Measurements from ENCODE around the gene TMEM18.
A peak's percentile ranks its signal among the peaks of the same experiment; 100 is the strongest.
"Not testable (repeated sequence)": the region's sequence is repeated elsewhere in the genome, so short reads cannot be mapped to it uniquely, and the experiment has no call there.

Gene TMEM18

DNA sequence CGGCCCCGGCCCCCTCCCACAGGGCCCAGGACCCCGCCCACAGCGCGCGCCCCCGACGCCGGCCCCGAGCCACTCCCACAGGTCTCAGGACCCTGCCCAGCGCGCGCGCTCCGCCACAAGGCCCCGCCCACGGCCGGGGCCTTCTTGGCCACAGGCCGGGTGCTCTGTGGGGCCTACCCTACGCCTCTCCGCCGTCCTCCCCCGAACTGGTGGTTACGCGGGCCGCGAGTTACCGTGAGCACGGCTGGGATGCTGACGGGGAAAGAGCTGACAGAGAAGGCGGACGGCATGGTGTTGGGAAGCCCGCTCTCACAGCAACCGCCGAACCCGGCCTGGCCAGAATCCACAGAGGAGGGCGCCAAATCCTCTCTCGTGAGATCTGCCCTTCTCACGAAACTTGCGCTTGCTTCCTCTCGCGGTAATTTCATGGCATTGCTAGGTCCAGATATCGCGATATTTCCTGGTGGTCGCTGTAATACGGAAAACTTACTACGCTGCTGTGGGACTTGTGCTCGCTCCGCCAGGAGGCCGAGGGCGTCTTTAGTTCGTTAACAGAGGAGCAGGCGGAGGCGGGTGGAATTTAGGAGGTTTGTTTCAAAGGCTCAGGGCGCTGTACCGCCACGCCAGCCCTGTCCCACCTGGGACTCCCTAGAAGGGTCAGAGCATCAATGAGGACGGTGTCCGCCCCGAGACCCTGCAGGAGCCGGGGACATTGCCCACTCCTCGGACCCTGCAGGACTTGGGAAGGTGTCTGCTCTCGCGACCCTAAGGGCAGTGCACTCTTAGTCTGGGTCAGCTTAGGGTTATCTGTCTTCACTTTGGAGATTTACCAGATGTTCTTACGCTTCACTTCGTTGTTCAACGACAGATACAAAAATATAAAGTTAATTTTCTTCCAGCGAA, at the start of gene TMEM18:
TMEM18 (minus strand) TSS at position 351 of the 903 bp plus-strand sequence; CDS start at position 290, 61 bp downstream.
- peak; percentile 99 for DNase-seq

DNA sequence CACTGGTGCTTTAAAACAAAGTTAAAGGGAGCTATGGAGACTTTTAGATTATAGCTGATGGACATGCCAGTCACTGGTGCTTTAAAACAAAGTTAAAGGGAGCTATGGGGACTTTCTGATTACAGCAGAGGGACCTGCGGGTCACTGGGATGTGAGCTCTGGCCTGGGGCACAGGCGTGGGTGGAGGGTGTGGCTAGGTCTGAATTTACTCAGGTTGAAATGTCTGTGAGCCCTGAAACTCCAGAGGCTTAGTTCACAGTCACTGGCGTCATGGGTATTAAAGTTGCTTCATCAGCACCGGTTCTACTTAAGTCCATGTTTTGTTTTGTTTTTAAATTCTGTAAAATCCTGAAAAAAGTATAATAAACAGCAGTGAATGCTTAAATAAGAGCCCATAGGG, 49.0 kb upstream of the TMEM18 start:
- DNase-seq, result no peak

DNA sequence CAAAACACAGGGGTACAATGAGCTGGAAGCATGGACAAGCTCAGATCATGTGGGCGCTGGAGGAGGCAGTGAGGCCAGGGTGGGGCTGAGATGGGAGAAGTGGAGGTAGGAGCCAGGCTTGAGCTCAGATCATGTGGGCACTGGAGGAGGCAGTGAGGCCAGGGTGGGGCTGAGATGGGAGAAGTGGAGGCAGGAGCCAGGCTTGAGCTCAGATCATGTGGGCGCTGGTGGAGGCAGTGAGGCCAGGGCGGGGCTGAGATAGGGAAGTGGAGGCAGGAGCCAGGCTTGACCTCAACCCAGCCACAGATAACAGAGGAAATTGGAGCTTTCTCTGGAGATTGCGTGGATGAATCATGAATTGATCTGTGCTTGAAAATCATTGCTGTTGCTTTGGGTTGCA, 48.3 kb upstream of the TMEM18 start:
- no peak for DNase-seq

DNA sequence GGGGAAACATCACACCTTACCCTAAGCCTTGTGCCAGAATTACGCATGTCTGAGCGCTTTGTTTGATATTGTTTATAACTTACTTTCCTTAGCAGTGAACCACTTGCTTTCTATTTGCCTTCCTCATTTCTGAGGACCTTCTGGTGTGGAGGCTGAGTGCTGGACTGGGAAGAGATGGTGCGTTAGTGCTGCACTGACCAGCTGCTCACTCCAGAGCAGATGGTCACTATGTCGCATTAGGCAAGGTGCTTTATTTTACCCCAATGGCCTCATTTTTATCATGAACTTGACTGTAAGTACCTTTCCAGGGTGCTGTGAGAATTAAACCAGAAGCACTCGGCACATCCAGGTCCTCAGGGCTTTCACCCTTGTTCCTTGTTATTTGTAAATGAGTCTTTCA, 46.6 kb upstream of the TMEM18 start:
- no peak for DNase-seq

DNA sequence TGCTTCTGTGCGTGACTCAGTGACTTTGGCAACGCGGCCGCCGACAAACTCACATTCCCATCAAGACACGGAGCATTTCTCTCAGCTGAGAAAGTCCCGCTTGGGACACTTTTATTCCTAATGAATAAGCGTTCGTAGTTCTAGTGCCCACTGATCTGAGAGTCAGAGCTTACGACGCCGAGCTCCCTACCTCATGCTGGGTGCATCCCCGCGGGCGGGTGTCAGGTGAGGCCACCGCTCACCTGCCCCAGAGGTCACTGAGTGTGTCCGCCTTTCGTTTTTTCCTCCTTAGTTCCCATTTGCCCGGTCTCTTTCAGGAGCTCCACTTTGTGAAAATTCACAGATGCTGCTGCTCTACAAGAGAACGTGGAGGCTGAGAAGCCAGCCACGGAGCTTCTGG, 43.6 kb upstream of the TMEM18 start:
- no peak for DNase-seq

DNA sequence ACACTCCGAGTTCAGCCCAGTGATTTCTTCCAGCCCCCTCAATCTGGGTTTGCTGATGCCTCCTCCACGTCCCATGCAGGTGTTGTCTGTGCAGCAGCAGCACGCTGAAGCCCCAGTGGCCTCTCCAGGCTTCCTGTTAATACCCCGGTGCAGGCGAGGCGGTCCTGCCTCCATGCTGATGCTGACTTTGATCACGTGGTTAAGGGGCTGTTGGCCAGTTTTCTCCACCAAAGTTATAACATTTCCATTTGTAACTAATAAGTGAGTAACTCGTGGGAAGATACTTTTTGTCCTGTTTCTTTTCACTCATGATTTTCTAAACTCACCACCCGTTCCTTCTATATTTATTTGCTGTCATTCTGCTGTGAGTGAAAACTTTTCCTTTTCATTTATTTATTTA, 42.5 kb upstream of the TMEM18 start:
- DNase-seq, result no peak

DNA sequence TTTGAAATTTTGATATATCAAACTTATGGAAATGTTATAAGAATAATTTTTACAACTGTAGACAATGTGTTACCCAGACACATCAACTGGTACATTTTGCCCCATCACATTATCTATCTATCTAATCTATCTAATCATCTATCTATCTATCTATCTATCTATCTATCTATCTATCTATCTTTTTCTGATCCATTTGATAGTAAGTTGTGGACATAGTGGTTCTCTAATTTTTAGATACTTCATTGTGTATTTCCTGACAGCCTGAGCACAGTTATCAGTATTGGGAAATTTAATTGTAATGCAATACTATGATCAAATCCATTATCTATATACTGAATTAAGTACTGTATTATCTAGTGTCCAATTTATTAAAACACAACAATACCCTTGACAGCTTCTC, 42.0 kb upstream of the TMEM18 start:
- no peak for DNase-seq

DNA sequence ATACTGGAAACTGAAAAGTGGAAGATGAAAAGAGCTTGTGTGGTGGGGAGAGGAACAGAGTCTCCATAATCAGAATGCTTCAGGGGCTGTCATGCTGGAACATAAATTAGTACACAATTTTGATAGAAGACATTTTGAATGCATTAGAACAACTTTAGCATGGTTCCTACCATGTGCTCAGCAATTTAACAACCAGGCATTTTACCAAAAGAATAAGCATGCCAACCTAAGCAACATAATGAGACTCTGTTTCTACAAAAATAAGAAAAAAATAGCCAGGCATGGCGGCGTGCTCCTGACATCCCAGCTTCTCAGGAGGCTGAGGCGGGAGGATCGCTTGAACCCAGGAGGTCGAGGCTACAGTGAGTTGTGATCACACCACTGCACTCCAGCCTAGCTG, 40.5 kb upstream of the TMEM18 start:
- DNase-seq, result no peak

DNA sequence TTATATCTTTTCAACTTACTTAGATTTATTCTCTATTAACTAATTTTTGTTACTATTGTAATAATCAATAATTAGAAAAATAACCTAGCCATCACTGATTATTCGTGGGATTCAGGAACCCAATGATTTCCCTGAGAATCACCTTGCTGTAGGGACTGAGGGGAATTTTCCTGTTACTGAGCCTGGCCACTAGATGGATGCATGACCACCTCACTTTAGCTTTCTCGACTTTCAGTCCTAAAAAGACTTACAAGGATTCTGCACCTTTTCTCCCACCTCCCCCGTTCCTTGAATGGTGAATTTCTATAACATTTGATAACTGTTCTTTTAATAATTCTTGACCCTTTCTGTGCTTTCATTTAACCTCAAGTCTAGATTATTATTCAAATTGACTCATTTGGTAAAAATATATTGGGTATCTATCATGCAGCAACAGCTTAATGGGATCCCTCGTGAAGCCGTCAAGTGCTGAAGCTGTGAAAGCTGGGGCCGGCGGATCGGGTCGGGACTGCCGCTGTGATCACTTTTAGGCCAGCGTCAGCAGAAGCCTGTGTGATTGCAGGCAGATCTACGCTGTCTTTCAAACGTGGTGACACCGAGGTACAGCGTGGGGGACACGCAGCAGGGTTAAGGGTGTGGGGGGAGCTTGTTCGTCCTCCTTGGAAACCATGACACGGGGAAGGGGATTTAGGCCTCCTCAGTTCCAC, 38.8 kb upstream of the TMEM18 start:
- DNase-seq, result no peak

DNA sequence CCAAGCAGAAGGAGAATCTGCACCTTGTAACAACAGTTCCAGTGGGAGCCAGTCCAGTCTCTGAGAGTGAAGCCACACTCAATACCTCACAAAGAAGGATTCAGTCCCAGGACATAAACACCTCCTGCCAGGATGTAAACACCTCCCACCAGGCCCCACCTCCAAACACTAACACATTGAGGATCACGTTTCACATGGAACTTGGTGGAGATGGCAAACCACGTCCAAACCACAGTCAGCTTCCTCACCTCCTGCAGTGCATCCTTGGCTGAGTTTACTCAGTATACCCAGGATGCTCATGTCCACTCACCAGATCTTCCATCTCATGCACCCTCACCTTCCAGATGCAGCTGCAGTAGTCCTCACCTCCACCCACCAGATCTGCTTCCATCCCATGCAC, 37.8 kb upstream of the TMEM18 start:
- no peak for DNase-seq

DNA sequence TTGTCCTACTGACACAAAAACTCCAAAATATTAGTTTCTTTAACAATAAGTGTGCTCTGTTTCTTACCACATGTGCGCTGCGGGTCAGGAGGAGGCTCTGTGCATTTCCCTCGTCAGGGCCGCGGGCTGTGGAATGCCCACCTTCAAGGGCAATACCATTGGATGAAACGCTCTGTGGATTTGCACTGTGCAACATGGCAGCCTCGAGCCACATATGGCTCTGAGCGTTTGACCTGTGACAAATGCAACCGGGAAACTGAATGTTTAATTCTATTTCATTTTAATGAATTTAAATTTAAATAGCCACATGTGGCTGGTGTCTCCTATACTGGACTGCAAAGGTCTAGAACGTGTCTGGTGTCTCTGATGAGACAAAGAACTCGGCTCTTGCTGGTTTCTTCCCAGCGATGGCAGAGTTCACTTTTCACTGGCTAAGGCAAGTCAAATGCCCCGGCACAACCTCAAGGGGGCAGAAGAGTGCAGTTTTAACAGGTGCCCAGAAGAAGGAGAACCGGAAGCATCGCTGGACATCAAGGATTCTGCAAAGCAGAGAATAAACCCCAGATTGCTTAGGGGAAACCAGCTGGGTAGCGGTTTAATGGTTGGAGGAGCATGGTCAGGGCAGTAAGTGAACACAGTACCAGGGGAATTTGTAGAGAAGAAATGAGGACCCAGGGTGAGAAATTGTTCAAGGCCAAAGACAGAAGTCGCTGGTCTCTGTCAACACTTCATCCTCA, 37.0 kb upstream of the TMEM18 start:
- DNase-seq, result peak; percentile 36

DNA sequence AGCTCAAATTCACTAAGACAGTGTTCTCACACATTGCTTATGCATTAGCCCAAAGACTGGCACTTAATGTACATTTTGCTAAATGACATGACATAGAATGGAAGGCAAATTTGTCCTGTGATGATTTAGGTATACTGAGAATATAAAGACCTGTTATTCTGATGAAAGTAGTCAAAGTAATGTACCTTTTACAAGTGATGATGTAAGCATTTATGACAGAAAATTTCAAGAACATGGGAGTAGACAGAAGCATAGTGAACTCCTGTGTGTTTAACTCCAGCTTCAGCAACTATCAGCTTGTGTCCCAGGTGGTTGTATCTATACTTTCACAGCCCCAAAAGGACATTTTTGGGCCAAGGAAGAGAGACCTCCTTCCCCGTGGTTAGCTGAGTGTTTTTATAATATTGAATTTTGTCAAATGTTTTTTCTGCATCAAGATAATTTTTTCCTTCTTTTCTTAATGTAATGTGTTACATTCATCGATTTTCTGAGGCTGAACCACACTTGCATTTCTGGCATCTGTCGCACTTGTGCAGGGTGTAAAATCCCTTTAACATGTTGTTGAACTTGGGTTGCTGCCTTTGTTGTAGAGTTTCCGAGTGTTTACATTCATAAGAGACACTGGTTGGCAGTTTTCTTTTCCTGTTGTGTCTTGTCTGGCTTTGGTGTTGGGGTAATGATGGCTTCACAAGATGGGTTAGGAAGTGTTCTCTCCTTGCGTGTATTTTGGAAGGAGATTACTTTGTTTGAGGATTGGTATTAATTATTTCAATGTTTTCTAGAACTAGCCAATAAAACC, 33.9 kb upstream of the TMEM18 start:
- DNase-seq, result no peak

DNA sequence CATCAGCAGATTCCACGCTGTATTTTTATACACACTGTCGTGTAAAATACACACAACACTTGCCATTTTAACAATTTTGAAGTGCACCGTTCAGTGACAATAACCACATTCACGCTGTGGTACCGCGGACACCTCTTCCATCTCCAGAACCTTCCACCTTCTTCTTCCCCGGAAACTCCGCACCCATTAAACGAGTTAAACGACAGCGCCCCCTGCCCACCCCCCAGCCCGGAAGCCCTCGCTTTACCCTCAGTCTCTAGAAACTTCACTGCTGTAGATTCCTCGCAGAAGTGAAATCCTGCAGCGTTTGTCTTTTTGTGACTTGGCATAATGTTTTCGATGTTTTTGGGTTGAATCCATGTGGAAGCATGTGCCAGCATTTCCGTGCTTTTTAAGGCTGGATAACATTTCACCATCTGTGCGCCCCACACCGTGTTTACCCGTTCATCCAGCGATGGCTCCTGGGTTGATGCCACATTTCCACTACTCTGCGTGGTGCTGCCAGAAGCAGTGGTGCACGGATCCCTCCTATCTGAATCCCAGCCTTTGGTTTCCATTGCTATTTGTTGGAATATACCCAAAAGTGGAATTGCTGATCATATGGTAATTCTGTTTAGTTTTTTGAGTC, 32.0 kb upstream of the TMEM18 start:
- DNase-seq, result no peak

DNA sequence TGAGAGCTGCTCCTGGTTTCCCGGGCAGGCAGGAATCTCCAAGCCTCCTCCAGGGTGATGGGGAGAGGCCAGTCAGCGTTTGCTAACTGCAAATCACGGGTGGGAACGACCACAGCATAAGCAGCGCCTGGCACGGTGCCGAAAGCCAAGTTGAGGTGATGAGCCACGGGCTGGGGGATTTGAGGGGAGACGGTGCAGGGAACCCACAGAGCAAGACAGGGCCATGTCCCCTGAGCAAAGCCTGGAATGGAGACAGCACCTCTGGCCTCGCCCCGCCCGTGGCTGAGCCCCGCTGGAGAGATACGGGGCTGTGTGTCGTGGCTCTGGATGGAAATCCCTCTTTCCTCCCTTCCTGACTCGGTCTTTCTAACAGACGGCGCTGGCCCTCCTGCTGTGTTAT, 31.5 kb upstream of the TMEM18 start:
- no peak for DNase-seq

DNA sequence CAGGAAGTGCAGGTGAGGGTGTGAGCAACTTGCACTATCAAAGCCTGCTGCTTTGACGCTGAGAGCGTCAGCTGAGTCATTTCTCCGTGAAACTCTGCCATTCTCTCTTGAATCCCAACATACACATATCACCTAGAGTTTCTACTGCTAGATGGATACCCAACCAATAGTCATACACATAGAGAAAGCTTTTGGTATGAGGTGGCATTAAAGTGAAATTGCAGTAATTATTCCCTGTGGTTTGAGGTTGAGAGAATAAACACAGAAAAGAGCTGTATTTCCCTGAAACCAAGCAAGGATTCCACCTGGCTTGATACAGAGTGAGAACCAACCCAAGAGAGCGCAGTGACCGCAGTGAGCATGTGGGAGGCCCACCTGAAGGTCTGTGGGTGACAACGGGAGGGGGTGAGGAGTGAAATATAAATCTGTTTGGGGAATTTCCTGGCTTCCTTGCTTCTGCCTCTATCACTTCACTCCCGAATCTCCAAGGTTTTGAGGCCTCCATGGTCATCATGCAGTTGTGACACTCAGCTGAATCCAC, 28.8 kb upstream of the TMEM18 start:
- no peak for DNase-seq

DNA sequence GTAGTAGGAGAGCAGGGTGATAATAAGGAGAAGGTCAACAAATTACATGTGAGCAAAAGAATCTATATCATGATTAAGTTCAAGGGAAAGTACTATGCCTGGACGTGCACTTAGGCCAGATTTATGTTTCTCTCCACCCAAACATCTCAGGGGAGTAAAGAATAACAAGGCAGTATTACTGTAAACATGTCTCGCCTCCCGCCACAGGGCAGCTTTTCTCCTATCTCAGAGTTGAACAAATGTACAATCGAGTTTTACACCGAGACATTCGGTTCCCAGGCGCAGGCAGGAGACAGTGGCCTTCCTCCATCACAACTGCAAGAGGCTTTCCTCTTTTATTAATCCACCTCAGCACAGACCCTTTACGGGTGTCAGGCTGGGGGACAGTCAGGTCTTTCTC, 25.6 kb upstream of the TMEM18 start:
- not testable (repeated sequence) for DNase-seq

DNA sequence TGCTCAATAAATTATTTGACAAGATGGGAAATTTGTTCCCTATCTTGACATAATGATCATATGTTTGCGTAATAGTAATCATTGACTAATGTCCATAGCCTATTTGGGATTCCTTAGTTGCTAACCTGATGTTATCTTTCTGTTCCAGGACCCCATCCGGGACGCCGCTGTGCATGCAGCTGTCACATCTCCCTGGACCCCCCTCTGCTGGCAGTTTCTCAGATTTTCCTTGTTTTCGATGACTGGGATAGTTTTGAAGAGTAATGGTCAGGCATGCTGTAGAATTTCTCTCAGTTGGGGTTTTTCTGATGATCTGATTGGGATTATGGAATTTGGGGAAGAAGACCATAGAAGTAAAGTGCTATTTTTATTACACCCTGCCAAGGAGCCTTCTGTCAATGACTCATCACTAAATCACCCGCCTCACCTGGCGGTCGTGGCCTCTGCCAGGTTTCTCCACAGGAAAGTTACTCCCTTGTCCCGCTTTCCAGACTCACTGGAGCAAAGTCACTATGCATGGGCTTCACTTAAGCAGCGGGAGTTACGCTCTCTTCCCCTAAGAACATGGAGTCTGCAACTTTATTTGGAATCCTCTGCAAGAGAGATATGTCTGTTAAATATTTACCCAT, 19.9 kb upstream of the TMEM18 start:
- DNase-seq, result no peak

DNA sequence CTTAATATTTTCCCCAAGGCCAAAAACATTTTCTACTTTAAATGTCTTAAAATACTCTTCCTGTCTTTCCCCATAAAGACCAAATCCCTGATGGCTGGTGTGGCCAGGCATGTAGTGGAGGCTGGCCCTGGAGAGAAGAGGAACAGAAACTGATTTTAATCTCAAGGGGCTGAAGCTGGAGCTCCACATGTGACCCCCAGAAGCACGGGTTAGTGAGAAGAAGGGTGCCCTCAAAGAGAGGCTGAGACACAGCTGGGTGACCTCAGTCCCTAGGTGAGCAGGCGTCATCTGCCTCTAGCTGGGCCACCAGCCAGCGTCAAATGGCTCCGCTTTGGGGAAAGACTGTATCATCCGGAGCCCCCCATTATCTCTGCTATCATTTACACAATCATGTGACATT, 19.3 kb upstream of the TMEM18 start:
- DNase-seq, result no peak

DNA sequence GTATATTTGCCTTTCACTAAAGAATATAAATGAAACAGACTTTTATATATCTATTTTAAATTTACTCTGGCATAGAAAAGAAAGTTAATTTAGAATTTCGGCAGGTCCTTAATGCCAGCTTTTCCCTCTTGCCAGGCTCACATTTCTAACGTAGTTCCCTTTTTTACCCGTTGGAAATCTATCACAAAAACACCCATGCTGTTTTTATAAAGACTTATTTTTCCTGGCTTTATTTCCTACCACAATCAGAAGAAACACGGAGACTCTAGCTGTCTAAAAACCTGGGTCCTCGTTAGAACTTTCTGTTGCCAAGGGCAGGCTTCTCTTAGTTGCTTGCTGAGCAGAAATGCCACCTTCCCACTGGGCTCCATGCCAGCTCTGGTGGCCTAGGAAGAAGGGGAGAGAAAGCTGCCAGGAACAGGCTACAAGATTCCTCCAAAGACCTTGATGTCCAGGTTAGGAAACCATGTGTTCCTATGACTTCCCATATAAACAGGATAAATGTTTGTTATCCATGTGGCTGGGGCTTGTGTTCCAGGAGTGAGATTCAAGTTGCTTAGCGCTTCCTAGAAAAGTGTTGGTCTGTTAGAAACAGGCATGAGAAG, 17.8 kb upstream of the TMEM18 start:
- DNase-seq, result no peak

DNA sequence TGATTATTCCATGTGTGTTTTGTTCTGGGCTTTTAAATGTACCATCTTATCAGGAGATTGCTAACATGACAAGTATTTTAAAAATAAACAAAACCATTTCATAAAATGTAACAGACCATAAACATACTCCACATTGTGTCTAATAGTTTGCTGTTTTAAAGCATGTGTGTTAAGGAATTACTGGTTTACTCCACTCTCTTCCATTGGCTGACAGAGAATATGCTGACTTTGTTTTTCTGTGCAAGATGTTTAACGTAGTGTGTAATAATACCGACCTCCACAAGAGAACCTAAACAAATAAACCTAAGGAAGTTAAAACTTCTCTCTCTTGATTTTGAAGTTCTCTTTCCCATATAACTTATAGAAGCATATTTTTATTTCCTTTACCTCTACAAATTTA, 17.0 kb upstream of the TMEM18 start:
- DNase-seq, result peak; percentile 14

DNA sequence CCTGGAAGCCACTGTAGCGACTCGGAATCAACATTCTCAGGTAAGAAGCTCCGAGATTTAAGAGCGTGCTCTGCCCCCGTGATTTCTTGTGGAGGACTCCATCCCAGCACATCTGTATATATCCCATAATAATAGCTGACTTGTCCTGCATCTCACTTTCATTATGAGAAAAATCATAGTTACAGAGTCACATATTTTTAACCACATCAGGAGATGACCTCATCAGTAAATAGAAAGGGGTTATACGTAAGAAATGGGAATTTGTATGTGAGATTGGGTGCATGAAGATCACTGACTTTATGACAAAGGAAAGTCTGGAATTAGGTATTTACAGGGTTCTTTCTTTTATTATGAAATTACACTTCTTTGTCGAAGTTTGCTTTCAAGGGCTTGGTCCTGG, 16.4 kb upstream of the TMEM18 start:
- DNase-seq, result no peak

Data from fibroblast of skin of right biceps (primary cell).